Retina (tissue), 1 donor: ENCODE results near the gene OR14I1.
"Not testable (repeated sequence)": the region's sequence is repeated elsewhere in the genome, so short reads cannot be mapped to it uniquely, and the experiment has no call there.

Source experiments
- DNase-seq: peaks from one replicate; pipeline ENCODE4 v3.0.0-alpha.2; 2016

The OR14I1 gene

DNA sequence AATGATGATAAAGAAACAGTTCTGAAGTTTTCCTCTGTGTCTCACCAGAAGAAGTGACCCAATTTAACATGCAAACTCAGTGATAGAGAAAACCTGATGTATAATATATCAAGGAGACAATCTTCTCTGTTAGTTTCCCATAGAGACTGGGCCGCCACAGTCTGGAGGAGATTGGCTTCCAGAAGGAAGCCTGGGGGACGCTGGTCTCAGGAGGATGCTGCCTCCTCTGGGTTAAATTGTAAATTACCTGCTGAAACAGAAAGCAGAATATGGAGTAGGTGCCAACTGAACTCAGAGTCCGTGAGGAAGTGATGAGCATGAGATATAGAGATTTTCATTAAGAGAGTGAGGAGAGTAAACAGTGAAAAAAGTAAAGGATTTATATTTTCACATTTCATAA lies 15.8 kb downstream of the OR14I1 start:
- DNase-seq: no peak

DNA sequence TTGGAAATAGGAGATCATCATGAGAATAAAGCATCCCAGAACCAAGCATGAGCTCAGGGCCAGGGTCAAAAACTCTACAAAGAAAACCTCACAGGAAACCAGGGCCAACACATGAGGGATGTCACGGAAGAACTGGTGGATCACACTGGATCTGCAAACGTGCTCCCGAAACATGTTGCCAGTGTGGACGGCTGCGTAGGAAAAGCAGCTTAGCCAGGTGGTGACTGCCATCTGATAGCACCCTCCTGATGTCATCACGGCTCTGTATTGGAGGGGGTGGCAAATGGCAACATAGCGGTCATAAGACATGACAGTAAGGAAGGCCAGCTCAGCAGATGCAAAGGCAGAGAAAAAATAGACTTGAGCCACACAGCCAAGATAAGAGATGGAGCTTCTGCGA lies 20.9 kb downstream of the OR14I1 start:
- DNase-seq: no peak

DNA sequence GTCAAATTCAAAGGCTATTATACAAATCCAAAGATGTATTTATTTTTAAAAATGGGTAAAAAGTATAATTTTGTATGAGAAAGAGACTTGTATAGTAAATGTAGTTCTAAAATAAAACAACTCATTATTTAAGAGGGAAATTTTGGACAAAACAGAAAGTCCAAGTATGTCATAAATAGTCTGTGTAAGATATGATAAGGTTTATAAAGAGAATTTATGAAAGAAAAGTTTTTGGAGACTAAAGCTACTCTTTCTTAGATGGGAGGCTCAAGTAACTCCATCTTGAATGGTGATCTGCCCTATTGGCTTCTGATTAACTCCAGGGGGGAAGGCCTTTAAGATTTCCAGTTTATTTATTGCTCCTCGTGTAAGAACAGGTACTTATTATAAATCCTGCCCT lies 32.6 kb downstream of the OR14I1 start:
- DNase-seq: no peak

GRCh38 chr1:248663453-248664328 lies 38.9 kb downstream of the OR14I1 start:
- not testable (repeated sequence) for DNase-seq

- not testable (repeated sequence) for DNase-seq
Measured at GRCh38 chr1:248656797-248657196, 45.8 kb downstream of the OR14I1 start.

- not testable (repeated sequence) for DNase-seq
Measured at GRCh38 chr1:248655354-248655753, 47.2 kb downstream of the OR14I1 start, which contains the start of gene OR2T27. Gene OR2T27, minus strand, starts transcription at chr1:248655528. Its CDS starts 4,644 bp downstream, at chr1:248650884.
